Right lobe of liver (tissue), 4 donors: ENCODE data around the gene POLR2B.

ENCODE experiments used
- POLR2A ChIP-seq: fragments of 450-650 bp; IDR thresholded peaks from one replicate; pipeline ENCODE4 v1.6.1; 2017; ENCODE audit warnings: antibody characterized with exemption, mild to moderate bottlenecking
- TF ChIP-seq, protein P1 (sequence below), 4 donors: fragments of 200-600 bp in 3 of 4; fragments of 450-650 bp in 1 of 4; IDR thresholded peaks; one replicate each; pipeline versions ENCODE4 v1.5.1 to v1.8.0; 2016 to 2022; ENCODE audit warnings: antibody characterized with exemption in 4 of 4, mild to moderate bottlenecking in 2 of 4
- donor health status: DM: no; HTN: no; CAD: no.
- donor health status: DM: no; HTN: no; CAD: no.
- donor health status: DM: no; HTN: yes; CAD: no.

DNA sequence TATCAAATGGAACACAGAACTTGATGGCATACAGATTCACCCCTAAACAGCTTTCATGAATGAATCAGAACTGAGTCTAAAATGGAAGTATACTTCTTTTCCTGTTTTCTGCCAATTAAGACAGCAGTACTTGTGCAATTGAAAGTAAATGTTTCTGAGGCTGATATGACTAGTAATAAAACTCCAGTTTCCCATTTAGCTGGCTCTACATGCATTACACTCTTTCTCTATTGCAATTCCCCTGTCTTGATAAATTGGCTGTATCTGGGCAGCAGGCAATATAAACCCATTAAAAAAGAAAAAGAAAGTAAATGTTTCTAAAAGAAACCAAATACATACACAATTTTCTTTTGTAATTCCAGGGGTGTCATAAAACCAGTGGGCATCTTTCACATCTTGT is 5.9 kb upstream of the POLR2B start:
- TF ChIP-seq, protein P1, sequence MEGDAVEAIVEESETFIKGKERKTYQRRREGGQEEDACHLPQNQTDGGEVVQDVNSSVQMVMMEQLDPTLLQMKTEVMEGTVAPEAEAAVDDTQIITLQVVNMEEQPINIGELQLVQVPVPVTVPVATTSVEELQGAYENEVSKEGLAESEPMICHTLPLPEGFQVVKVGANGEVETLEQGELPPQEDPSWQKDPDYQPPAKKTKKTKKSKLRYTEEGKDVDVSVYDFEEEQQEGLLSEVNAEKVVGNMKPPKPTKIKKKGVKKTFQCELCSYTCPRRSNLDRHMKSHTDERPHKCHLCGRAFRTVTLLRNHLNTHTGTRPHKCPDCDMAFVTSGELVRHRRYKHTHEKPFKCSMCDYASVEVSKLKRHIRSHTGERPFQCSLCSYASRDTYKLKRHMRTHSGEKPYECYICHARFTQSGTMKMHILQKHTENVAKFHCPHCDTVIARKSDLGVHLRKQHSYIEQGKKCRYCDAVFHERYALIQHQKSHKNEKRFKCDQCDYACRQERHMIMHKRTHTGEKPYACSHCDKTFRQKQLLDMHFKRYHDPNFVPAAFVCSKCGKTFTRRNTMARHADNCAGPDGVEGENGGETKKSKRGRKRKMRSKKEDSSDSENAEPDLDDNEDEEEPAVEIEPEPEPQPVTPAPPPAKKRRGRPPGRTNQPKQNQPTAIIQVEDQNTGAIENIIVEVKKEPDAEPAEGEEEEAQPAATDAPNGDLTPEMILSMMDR (IDR thresholded peaks at IDR 0.05), result no peak
- TF ChIP-seq POLR2A, result no peak
